SH-SY5Y (cell line): ENCODE data around the gene SLC25A45.

Source experiments
- GATA2 ChIP-seq: IDR thresholded peaks from 2 replicates; pipeline ENCODE4 v1.6.1; 2011; ENCODE audit warnings: mild to moderate bottlenecking, low read depth, low read length
- GATA3 ChIP-seq: IDR thresholded peaks from 2 replicates; pipeline ENCODE4 v1.6.1; 2011; ENCODE audit warnings: low read depth, mild to moderate bottlenecking, low read length, moderate library complexity

- no peak for TF ChIP-seq GATA2
- TF ChIP-seq GATA3, result no peak
These were observed 26.0 kb downstream of the SLC25A45 start for GRCh38 chr11:65356394-65356972.
